ENCODE results near the gene TP53.

Gene TP53

GRCh38 chr17:7712111-7712771 lies 25.0 kb upstream of the TP53 start:
- H3K9me2 ChIP-seq (replicated peaks; ENCODE audit: low read depth, low read length): peaks cover 6% of the 10 kb centered on the region; the same call in 1 of the 2 replicates
- H3K9ac ChIP-seq (ENCODE audit: low read depth, low read length, poor library complexity, severe bottlenecking): no peak overlapping the region
- no peak overlapping the region for H2AFZ ChIP-seq (ENCODE audit: low read length)
- H3K4me3 ChIP-seq (ENCODE audit: low read length, poor library complexity, severe bottlenecking): no peak overlapping the region
- no peaks in the 10 kb centered on the region for H3K9me3 ChIP-seq (ENCODE audit: insufficient read depth, low read depth, low read length)
- H3K27me3 ChIP-seq (ENCODE audit: insufficient read depth, low read length, poor library complexity, severe bottlenecking): peaks cover 9% of the 10 kb centered on the region
- TF ChIP-seq CTCF (conservative IDR thresholded peaks at IDR 0.05; ENCODE audit: low read length) (no peak), EZH2phosphoT487 (IDR thresholded peaks at IDR 0.05; ENCODE audit: borderline replicate concordance) (no peak)
- no peaks in the 10 kb centered on the region for H3K79me2 ChIP-seq (ENCODE audit: insufficient read depth, low read length)
- no peaks in the 10 kb centered on the region for H3F3A ChIP-seq (ENCODE audit: low read depth)
- no peak overlapping the region for H3K4me2 ChIP-seq (ENCODE audit: low read depth, low read length, poor library complexity, severe bottlenecking)
- H3K36me3 ChIP-seq (ENCODE audit: insufficient read depth, low read length): no peaks in the 10 kb centered on the region
- H3K4me1 ChIP-seq (ENCODE audit: insufficient read depth, low read length, poor library complexity, severe bottlenecking): peaks cover 13% of the 10 kb centered on the region
- H4K20me1 ChIP-seq (ENCODE audit: insufficient read depth, low read length, poor library complexity, severe bottlenecking): no peaks in the 10 kb centered on the region

GRCh38 chr17:7711051-7711755 lies 23.9 kb upstream of the TP53 start:
- H3K4me2 ChIP-seq (ENCODE audit: low read depth, low read length, poor library complexity, severe bottlenecking): no peak overlapping the region
- no peaks in the 10 kb centered on the region for H3K36me3 ChIP-seq (ENCODE audit: insufficient read depth, low read length)
- no peak overlapping the region for H3K4me3 ChIP-seq (ENCODE audit: low read length, poor library complexity, severe bottlenecking)
- H2AFZ ChIP-seq (ENCODE audit: low read length): no peak overlapping the region
- H3K79me2 ChIP-seq (ENCODE audit: insufficient read depth, low read length): no peaks in the 10 kb centered on the region
- H3K9me2 ChIP-seq (replicated peaks; ENCODE audit: low read depth, low read length): peaks cover 6% of the 10 kb centered on the region; the same call in 1 of the 2 replicates
- H3F3A ChIP-seq (ENCODE audit: low read depth): no peaks in the 10 kb centered on the region
- TF ChIP-seq CTCF (conservative IDR thresholded peaks at IDR 0.05; ENCODE audit: low read length) (peak; percentile 53), EZH2phosphoT487 (IDR thresholded peaks at IDR 0.05; ENCODE audit: borderline replicate concordance) (no peak)
- H3K4me1 ChIP-seq (ENCODE audit: insufficient read depth, low read length, poor library complexity, severe bottlenecking): peaks cover 13% of the 10 kb centered on the region
- H3K27me3 ChIP-seq (ENCODE audit: insufficient read depth, low read length, poor library complexity, severe bottlenecking): peaks cover 9% of the 10 kb centered on the region
- H3K9me3 ChIP-seq (ENCODE audit: insufficient read depth, low read depth, low read length): no peaks in the 10 kb centered on the region
- no peaks in the 10 kb centered on the region for H4K20me1 ChIP-seq (ENCODE audit: insufficient read depth, low read length, poor library complexity, severe bottlenecking)
- no peak overlapping the region for H3K9ac ChIP-seq (ENCODE audit: low read depth, low read length, poor library complexity, severe bottlenecking)

GRCh38 chr17:7710301-7710700 lies 23.0 kb upstream of the TP53 start:
- Histone ChIP-seq H3K27me3 (ENCODE audit: insufficient read depth, low read length, poor library complexity, severe bottlenecking) (peaks cover 5% of the 10 kb centered on the region), H4K20me1 (ENCODE audit: insufficient read depth, low read length, poor library complexity, severe bottlenecking) (no peaks in the 10 kb centered on the region), H3K79me2 (ENCODE audit: insufficient read depth, low read length) (no peaks in the 10 kb centered on the region), H3F3A (ENCODE audit: low read depth) (no peaks in the 10 kb centered on the region), H3K9me2 (replicated peaks; ENCODE audit: low read depth, low read length) (peaks cover 6% of the 10 kb centered on the region; the same call in 1 of the 2 replicates), H3K9ac (ENCODE audit: low read depth, low read length, poor library complexity, severe bottlenecking) (no peak overlapping the region), H3K36me3 (ENCODE audit: insufficient read depth, low read length) (no peaks in the 10 kb centered on the region), H3K4me3 (ENCODE audit: low read length, poor library complexity, severe bottlenecking) (peak overlapping the region; percentile 9), H3K9me3 (ENCODE audit: insufficient read depth, low read depth, low read length) (no peaks in the 10 kb centered on the region), H3K4me2 (ENCODE audit: low read depth, low read length, poor library complexity, severe bottlenecking) (peak overlapping the region; percentile 50), H3K4me1 (ENCODE audit: insufficient read depth, low read length, poor library complexity, severe bottlenecking) (peaks cover 13% of the 10 kb centered on the region), H2AFZ (ENCODE audit: low read length) (peak overlapping the region; percentile 80)
- TF ChIP-seq CTCF (conservative IDR thresholded peaks at IDR 0.05; ENCODE audit: low read length) (no peak), EZH2phosphoT487 (IDR thresholded peaks at IDR 0.05; ENCODE audit: borderline replicate concordance) (no peak)
